ENCODE measurements around the gene BCKDHB. TPM values are rescaled to one million over a fixed set of nuclear protein-coding genes. Genes with fewer than 3 reads are reported as not detected.

Gene BCKDHB
- polyA plus RNA-seq, 1 of the 3 experiments (the other 2 are of a cell fraction): 19.9 TPM

DNA sequence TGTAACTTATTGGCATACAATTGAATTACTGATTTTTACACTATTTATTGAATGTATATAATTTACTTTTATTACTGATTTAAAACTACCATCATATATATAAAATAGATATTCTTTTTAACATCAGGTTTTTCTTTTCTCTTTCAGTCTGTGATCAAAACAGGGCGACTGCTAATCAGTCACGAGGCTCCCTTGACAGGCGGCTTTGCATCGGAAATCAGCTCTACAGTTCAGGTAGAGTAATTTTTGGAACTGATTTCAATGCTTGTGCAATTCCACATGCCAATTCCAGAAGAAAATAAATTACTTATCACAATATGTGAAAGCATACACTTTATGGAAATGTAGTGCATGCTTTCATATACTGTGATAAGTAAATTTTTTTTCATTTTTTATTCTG lies 166.5 kb downstream of the BCKDHB start:
- TF ChIP-seq, protein P1, sequence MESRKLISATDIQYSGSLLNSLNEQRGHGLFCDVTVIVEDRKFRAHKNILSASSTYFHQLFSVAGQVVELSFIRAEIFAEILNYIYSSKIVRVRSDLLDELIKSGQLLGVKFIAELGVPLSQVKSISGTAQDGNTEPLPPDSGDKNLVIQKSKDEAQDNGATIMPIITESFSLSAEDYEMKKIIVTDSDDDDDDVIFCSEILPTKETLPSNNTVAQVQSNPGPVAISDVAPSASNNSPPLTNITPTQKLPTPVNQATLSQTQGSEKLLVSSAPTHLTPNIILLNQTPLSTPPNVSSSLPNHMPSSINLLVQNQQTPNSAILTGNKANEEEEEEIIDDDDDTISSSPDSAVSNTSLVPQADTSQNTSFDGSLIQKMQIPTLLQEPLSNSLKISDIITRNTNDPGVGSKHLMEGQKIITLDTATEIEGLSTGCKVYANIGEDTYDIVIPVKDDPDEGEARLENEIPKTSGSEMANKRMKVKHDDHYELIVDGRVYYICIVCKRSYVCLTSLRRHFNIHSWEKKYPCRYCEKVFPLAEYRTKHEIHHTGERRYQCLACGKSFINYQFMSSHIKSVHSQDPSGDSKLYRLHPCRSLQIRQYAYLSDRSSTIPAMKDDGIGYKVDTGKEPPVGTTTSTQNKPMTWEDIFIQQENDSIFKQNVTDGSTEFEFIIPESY (IDR thresholded peaks at IDR 0.05; ENCODE audit: borderline replicate concordance, low read depth): no peak
- TF ChIP-seq YY1 (IDR thresholded peaks at IDR 0.05; ENCODE audit: low read depth): no peak
- no peak for TF ChIP-seq TAF1 (IDR thresholded peaks at IDR 0.05; ENCODE audit: borderline replicate concordance, low read depth, low read length)
- TF ChIP-seq, protein P2, sequence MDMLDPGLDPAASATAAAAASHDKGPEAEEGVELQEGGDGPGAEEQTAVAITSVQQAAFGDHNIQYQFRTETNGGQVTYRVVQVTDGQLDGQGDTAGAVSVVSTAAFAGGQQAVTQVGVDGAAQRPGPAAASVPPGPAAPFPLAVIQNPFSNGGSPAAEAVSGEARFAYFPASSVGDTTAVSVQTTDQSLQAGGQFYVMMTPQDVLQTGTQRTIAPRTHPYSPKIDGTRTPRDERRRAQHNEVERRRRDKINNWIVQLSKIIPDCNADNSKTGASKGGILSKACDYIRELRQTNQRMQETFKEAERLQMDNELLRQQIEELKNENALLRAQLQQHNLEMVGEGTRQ (IDR thresholded peaks at IDR 0.05; ENCODE audit: borderline replicate concordance, low read depth, low read length): no peak
- ChIA-PET POLR2A (no interaction called here), CTCF (no interaction called here)
- no peak overlapping the region for H3K27ac ChIP-seq (ENCODE audit: low read depth in 2 of 2, low read length in 1 of 2)
- no peak overlapping the region for H2AFZ ChIP-seq (ENCODE audit: low read depth)
- H4K20me1 ChIP-seq (ENCODE audit: insufficient read depth): no peaks in the 10 kb centered on the region
- WGBS (ENCODE audit: low lambda C conversion rate): 99% methylated on average over 4 of the region's 4 CpGs
- no peak overlapping the region for H3K4me3 ChIP-seq (ENCODE audit: low read depth in 2 of 2, low read length in 1 of 2)
- H3K36me3 ChIP-seq (replicated peaks in 1 of 2; ENCODE audit: control insufficient read depth in 1 of 2, insufficient read depth in 2 of 2, low read length in 1 of 2): peaks cover 0 to 10% of the 10 kb centered on the region in 2 experiments
- no peaks in the 10 kb centered on the region for H3K27me3 ChIP-seq (ENCODE audit: insufficient read depth)
- no peak for DNase-seq
- no peaks in the 10 kb centered on the region for H3K9me3 ChIP-seq
- H3K9me2 ChIP-seq: no peaks in the 10 kb centered on the region
- no peak overlapping the region for H3K4me2 ChIP-seq
- no peaks in the 10 kb centered on the region for H3F3A ChIP-seq (replicated peaks; ENCODE audit: insufficient read depth)
- H3K9ac ChIP-seq: no peak overlapping the region
- H3K79me2 ChIP-seq (ENCODE audit: insufficient read depth): no peaks in the 10 kb centered on the region
- H3K4me1 ChIP-seq (ENCODE audit: control insufficient read depth in 1 of 2, insufficient read depth in 2 of 2, low read depth in 1 of 2, low read length in 1 of 2): no peaks in the 10 kb centered on the region; a peak in 1 of 4 replicates

DNA sequence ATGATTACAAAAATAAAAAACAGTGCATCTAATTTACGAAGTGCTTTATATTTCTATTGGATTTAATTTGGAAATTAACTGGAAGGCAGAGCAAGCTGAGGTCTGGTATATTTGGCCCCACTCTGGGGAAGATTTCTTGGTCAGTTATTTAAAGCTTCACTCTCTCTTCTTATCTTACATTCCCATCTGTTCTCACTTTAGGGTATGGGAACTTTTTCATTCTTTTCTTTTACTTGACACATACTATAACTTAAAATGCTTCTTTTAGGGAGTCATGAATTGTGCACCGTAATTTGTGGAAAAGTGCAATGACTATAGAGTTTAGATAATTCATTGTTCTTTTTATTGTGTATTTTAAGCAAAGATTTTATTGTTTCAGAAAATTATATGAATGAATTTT lies 170.4 kb downstream of the BCKDHB start:
- no peak for TF ChIP-seq FOXM1 (IDR thresholded peaks at IDR 0.05; ENCODE audit: low read depth)
- no peak for TF ChIP-seq FOSL2 (IDR thresholded peaks at IDR 0.05; ENCODE audit: borderline replicate concordance, low read depth)
- TF ChIP-seq FOXJ3 (CRISPR knock-in tag; IDR thresholded peaks at IDR 0.05): no peak
- TF ChIP-seq GATA2 (CRISPR knock-in tag; IDR thresholded peaks at IDR 0.05): no peak
- TF ChIP-seq, protein P2 (IDR thresholded peaks at IDR 0.05; ENCODE audit: borderline replicate concordance, low read depth, low read length): no peak
- TF ChIP-seq POLR2AphosphoS5 (IDR thresholded peaks at IDR 0.05; ENCODE audit: low read depth, low read length): no peak
- no peak for TF ChIP-seq MXI1 (IDR thresholded peaks at IDR 0.05; ENCODE audit: low read depth, low read length)
- TF ChIP-seq, protein P3, sequence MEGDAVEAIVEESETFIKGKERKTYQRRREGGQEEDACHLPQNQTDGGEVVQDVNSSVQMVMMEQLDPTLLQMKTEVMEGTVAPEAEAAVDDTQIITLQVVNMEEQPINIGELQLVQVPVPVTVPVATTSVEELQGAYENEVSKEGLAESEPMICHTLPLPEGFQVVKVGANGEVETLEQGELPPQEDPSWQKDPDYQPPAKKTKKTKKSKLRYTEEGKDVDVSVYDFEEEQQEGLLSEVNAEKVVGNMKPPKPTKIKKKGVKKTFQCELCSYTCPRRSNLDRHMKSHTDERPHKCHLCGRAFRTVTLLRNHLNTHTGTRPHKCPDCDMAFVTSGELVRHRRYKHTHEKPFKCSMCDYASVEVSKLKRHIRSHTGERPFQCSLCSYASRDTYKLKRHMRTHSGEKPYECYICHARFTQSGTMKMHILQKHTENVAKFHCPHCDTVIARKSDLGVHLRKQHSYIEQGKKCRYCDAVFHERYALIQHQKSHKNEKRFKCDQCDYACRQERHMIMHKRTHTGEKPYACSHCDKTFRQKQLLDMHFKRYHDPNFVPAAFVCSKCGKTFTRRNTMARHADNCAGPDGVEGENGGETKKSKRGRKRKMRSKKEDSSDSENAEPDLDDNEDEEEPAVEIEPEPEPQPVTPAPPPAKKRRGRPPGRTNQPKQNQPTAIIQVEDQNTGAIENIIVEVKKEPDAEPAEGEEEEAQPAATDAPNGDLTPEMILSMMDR (IDR thresholded peaks at IDR 0.05): no peak
- Histone ChIP-seq H3K79me2 (ENCODE audit: insufficient read depth) (no peaks in the 10 kb centered on the region), H3K9ac (no peak overlapping the region)

More for the DNA sequence above, 170.4 kb downstream of the BCKDHB start:
- 76% methylated on average over 2 of the region's 2 CpGs for WGBS (ENCODE audit: low lambda C conversion rate)
- Histone ChIP-seq H2AFZ (ENCODE audit: low read depth) (no peak overlapping the region), H3K36me3 (replicated peaks in 1 of 2; ENCODE audit: control insufficient read depth in 1 of 2, insufficient read depth in 2 of 2, low read length in 1 of 2) (peaks cover 0 to 10% of the 10 kb centered on the region in 2 experiments), H3K9me3 (no peaks in the 10 kb centered on the region), H3K27ac (ENCODE audit: low read depth in 2 of 2, low read length in 1 of 2) (no peak overlapping the region), H3K27me3 (ENCODE audit: insufficient read depth) (no peaks in the 10 kb centered on the region), H3K4me2 (no peak overlapping the region), H3K4me3 (ENCODE audit: low read depth in 2 of 2, low read length in 1 of 2) (no peak overlapping the region), H3F3A (replicated peaks; ENCODE audit: insufficient read depth) (no peaks in the 10 kb centered on the region), H3K9me2 (no peaks in the 10 kb centered on the region), H4K20me1 (ENCODE audit: insufficient read depth) (no peaks in the 10 kb centered on the region), H3K4me1 (ENCODE audit: control insufficient read depth in 1 of 2, insufficient read depth in 2 of 2, low read depth in 1 of 2, low read length in 1 of 2) (no peaks in the 10 kb centered on the region; a peak in 1 of 4 replicates)
- POLR2A ChIA-PET: no interaction called here
- DNase-seq: no peak
- CTCF ChIA-PET: interaction anchor here (0.8 kb wide), 1 partner anchor 15 kb away, joined by 3 read pairs; no protein-coding TSS in a partner anchor

Data from SK-N-SH (cell line).